H9 (cell line): ENCODE measurements around the gene NFU1. TPM values are rescaled to one million over a fixed set of nuclear protein-coding genes. Genes with fewer than 3 reads are reported as not detected.
A peak's percentile ranks its signal among the peaks of the same experiment; 100 is the strongest.
"Not testable (repeated sequence)": the region's sequence is repeated elsewhere in the genome, so short reads cannot be mapped to it uniquely, and the experiment has no call there.

Experiments used
- DNase-seq: peaks from one replicate; pipeline ENCODE4 v3.0.0-alpha.2; 2017
- H2AFZ ChIP-seq: one replicate; pipeline ENCODE4 v1.6.1; 2013; ENCODE audit warnings: mild to moderate bottlenecking, low read length, control low read depth, moderate library complexity
- H2AK5ac ChIP-seq: 2 replicates; pipeline ENCODE4 v1.6.1; 2013; ENCODE audit warnings: low read length, control low read depth, mixed read lengths; ENCODE audit not compliant: insufficient read length
- H2BK120ac ChIP-seq: one replicate; pipeline ENCODE4 v1.6.1; 2013; ENCODE audit warnings: low read depth, mild to moderate bottlenecking, low read length, control low read depth, inconsistent platforms; ENCODE audit not compliant: poor library complexity, severe bottlenecking
- H2BK12ac ChIP-seq: 2 replicates; pipeline ENCODE4 v1.6.1; 2013; ENCODE audit warnings: low read length, control low read depth, mixed read lengths, low read depth; ENCODE audit not compliant: insufficient read length
- H2BK15ac ChIP-seq: 2 replicates; pipeline ENCODE4 v1.6.1; 2013; ENCODE audit warnings: low read depth, low read length, control low read depth
- H2BK20ac ChIP-seq: one replicate; pipeline ENCODE4 v1.6.1; 2013; ENCODE audit warnings: low read depth, mild to moderate bottlenecking, low read length, control low read depth, inconsistent platforms; ENCODE audit not compliant: poor library complexity, severe bottlenecking
- H2BK5ac ChIP-seq: 2 replicates; pipeline ENCODE4 v1.6.1; 2013; ENCODE audit warnings: low read length, control low read depth, mixed read lengths; ENCODE audit not compliant: insufficient read length
- H3K14ac ChIP-seq: 2 replicates; pipeline ENCODE4 v1.6.1; 2013; ENCODE audit warnings: low read length, control low read depth; ENCODE audit not compliant: insufficient read depth
- H3K18ac ChIP-seq: 2 replicates; pipeline ENCODE4 v1.6.1; 2013; ENCODE audit warnings: low read depth, mild to moderate bottlenecking, mixed read lengths, low read length, control low read depth; ENCODE audit not compliant: insufficient read length
- H3K23ac ChIP-seq: 2 replicates; pipeline ENCODE4 v1.6.1; 2013; ENCODE audit warnings: low read length, control low read depth, mixed read lengths, low read depth; ENCODE audit not compliant: insufficient read length
- H3K23me2 ChIP-seq: 2 replicates; pipeline ENCODE4 v1.6.1; 2013; ENCODE audit warnings: low read depth, mild to moderate bottlenecking, mixed read lengths, low read length, control low read depth; ENCODE audit not compliant: insufficient read length, poor library complexity, severe bottlenecking
- H3K27ac ChIP-seq: 2 replicates; pipeline ENCODE4 v1.5.1; 2013; ENCODE audit warnings: low read length, control low read depth, mixed read lengths, low read depth; ENCODE audit not compliant: insufficient read length
- H3K27me3 ChIP-seq: 2 replicates; pipeline ENCODE4 v1.6.1; 2013; ENCODE audit warnings: low read length, control low read depth, inconsistent platforms; ENCODE audit not compliant: insufficient read depth
- H3K4ac ChIP-seq: 2 replicates; pipeline ENCODE4 v1.6.1; 2013; ENCODE audit warnings: low read depth, mild to moderate bottlenecking, control low read depth, inconsistent platforms, low read length, moderate library complexity
- H3K4me1 ChIP-seq: 2 replicates; pipeline ENCODE4 v1.6.1; 2013; ENCODE audit warnings: low read length, control low read depth, inconsistent platforms; ENCODE audit not compliant: insufficient read depth
- H3K4me2 ChIP-seq: 2 replicates; pipeline ENCODE4 v1.6.1; 2013; ENCODE audit warnings: low read length, control low read depth, mixed read lengths; ENCODE audit not compliant: insufficient read length, insufficient read depth
- H3K56ac ChIP-seq: 2 replicates; pipeline ENCODE4 v1.6.1; 2013; ENCODE audit warnings: low read depth, mild to moderate bottlenecking, mixed read lengths, low read length, control low read depth; ENCODE audit not compliant: insufficient read length
- H3K79me1 ChIP-seq: 2 replicates; pipeline ENCODE4 v1.6.1; 2013; ENCODE audit warnings: low read depth, mild to moderate bottlenecking, moderate library complexity, low read length, control low read depth, inconsistent platforms; ENCODE audit not compliant: insufficient read depth, poor library complexity, severe bottlenecking
- H3K79me2 ChIP-seq: 2 replicates; pipeline ENCODE4 v1.6.1; 2013; ENCODE audit warnings: low read length, control low read depth, inconsistent platforms; ENCODE audit not compliant: insufficient read depth
- H3K9ac ChIP-seq: 2 replicates; pipeline ENCODE4 v1.6.1; 2013; ENCODE audit warnings: low read length, control low read depth, mixed read lengths; ENCODE audit not compliant: insufficient read length; ENCODE audit errors: extremely low read depth
- H3K9me3 ChIP-seq: one replicate; pipeline ENCODE4 v1.6.1; 2013; ENCODE audit warnings: low read depth, low read length, inconsistent platforms; ENCODE audit not compliant: control insufficient read depth
- H3T11ph ChIP-seq: one replicate; pipeline ENCODE4 v1.6.1; 2013; ENCODE audit warnings: mild to moderate bottlenecking, low read length, control low read depth, inconsistent platforms
- H4K20me1 ChIP-seq: one replicate; pipeline ENCODE4 v1.6.1; 2013; ENCODE audit not compliant: control insufficient read depth, insufficient read length, insufficient read depth
- H4K5ac ChIP-seq: 2 replicates; pipeline ENCODE4 v1.6.1; 2013; ENCODE audit warnings: low read depth, mild to moderate bottlenecking, mixed read lengths, low read length, control low read depth; ENCODE audit not compliant: insufficient read length
- H4K8ac ChIP-seq: replicated peaks from 2 replicates; pipeline ENCODE4 v1.6.1; 2013; ENCODE audit warnings: low read length, control low read depth, mixed read lengths, low read depth; ENCODE audit not compliant: insufficient read length
- H4K91ac ChIP-seq: 2 replicates; pipeline ENCODE4 v1.6.1; 2013; ENCODE audit warnings: low read depth, mild to moderate bottlenecking, moderate library complexity, mixed read lengths, low read length, control low read depth; ENCODE audit not compliant: insufficient read length
- H3K27ac Mint-ChIP-seq, 3 experiments: 2 replicates in 2 of 3; 3 replicates in 1 of 3; pipeline ENCODE4 v1.8.0; 2020 to 2021; ENCODE audit warnings: mixed read lengths in 3 of 3, mild to moderate bottlenecking in 1 of 3, moderate library complexity in 1 of 3
- H3K27me3 Mint-ChIP-seq: 2 replicates; pipeline ENCODE4 v1.8.0; 2021; ENCODE audit warnings: low read depth, mild to moderate bottlenecking, moderate library complexity, mixed read lengths
- H3K36me3 Mint-ChIP-seq, 3 experiments: 2 replicates in 2 of 3; 3 replicates in 1 of 3; pipeline ENCODE4 v1.8.0; 2020 to 2021; ENCODE audit warnings: low read depth in 3 of 3, mixed read lengths in 3 of 3; ENCODE audit not compliant: insufficient read depth in 1 of 3
- H3K4me1 Mint-ChIP-seq, 2 experiments: 2 replicates each; pipeline ENCODE4 v1.8.0; 2020; ENCODE audit warnings: mixed read lengths in 2 of 2
- H3K4me3 Mint-ChIP-seq, 2 experiments: 2 replicates in 1 of 2; 3 replicates in 1 of 2; pipeline ENCODE4 v1.8.0; 2020 to 2021; ENCODE audit warnings: mild to moderate bottlenecking in 2 of 2, mixed read lengths in 2 of 2, moderate library complexity in 1 of 2
- H3K9me3 Mint-ChIP-seq, 2 experiments: 2 replicates in 1 of 2; 3 replicates in 1 of 2; pipeline ENCODE4 v1.8.0; 2020; ENCODE audit warnings: mild to moderate bottlenecking in 2 of 2, mixed read lengths in 2 of 2, moderate library complexity in 1 of 2
- CTCF ChIP-seq: fragments of 200-600 bp; sonication (generic); conservative IDR thresholded peaks from 3 replicates; pipeline ENCODE4 v1.8.0; 2021; ENCODE audit warnings: antibody characterized with exemption, mild to moderate bottlenecking
- WGBS: extraction: QIAGEN DNeasy Blood & Tissue Kit; methylation state at CpG from one replicate; pipeline ENCODE4 v1.1.7; 2013; ENCODE audit warnings: missing lambda C conversion rate, low lambda C conversion rate, mixed read lengths; ENCODE audit not compliant: insufficient read length; ENCODE audit errors: extremely low coverage; 5-methylcytosine and 5-hydroxymethylcytosine counted together
- total RNA-seq: library from RNA; stranded (reverse); gene quantifications from 2 replicates; pipeline ENCODE4 v1.2.1, GENCODE V29; 2021

The NFU1 gene
- total RNA-seq, 1 experiment from 2014 or later = 61.4 TPM

- H3K18ac ChIP-seq = no peak overlapping the region
- H3K4me3 Mint-ChIP-seq = no peak overlapping the region
- no peaks in the 10 kb centered on the region for H3K79me2 ChIP-seq
Observed at GRCh38 chr2:69356471-69356870, 80.8 kb downstream of the NFU1 start.

GRCh38 chr2:69354976-69355375 lies 82.3 kb downstream of the NFU1 start:
- not testable (repeated sequence) for H3K9me3 Mint-ChIP-seq, H3K27ac ChIP-seq, H3K27me3 ChIP-seq, H2AK5ac ChIP-seq, H3K4ac ChIP-seq, H4K5ac ChIP-seq, H2BK12ac ChIP-seq, H3K4me1 ChIP-seq, H3K4me2 ChIP-seq, H3T11ph ChIP-seq, H3K9ac ChIP-seq, H3K79me1 ChIP-seq, H3K18ac ChIP-seq, H3K23me2 ChIP-seq, H3K27me3 Mint-ChIP-seq, H4K8ac ChIP-seq, H3K79me2 ChIP-seq, H3K56ac ChIP-seq, H3K14ac ChIP-seq, H3K9me3 ChIP-seq, H3K4me3 Mint-ChIP-seq, DNase-seq, H2BK20ac ChIP-seq, H2BK120ac ChIP-seq, H2BK5ac ChIP-seq, H4K20me1 ChIP-seq, H3K23ac ChIP-seq, H2AFZ ChIP-seq, H2BK15ac ChIP-seq, H4K91ac ChIP-seq
- no CpG with 5 or more reads among the region's 3 CpGs for WGBS
- peaks cover 25 to 32% of the 10 kb centered on the region in 2 experiments for H3K4me1 Mint-ChIP-seq
- peaks cover 21 to 69% (median 56%) of the 10 kb centered on the region in 3 experiments for H3K36me3 Mint-ChIP-seq
- 0 out of 7 replicates have a peak overlapping the region, but pooled peaks of 1 of the 3 experiments have one; percentile 77 for H3K27ac Mint-ChIP-seq

More at GRCh38 chr2:69356471-69356870, 80.8 kb downstream of the NFU1 start:
- H2BK20ac ChIP-seq = no peak overlapping the region
- H3K56ac ChIP-seq = no peak overlapping the region
- no peaks in the 10 kb centered on the region for H3K23me2 ChIP-seq
- peaks cover 25 to 32% of the 10 kb centered on the region in 2 experiments for H3K4me1 Mint-ChIP-seq
- no peak overlapping the region for H3K4me2 ChIP-seq
- H3K27me3 Mint-ChIP-seq = no peaks in the 10 kb centered on the region
- H3K27me3 ChIP-seq = no peaks in the 10 kb centered on the region
- DNase-seq = no peak
- H2BK5ac ChIP-seq = no peak overlapping the region
- H3K9me3 Mint-ChIP-seq = no peaks in the 10 kb centered on the region
- no peak overlapping the region for H4K8ac ChIP-seq
- H3K79me1 ChIP-seq = no peaks in the 10 kb centered on the region
- no peak overlapping the region for H4K5ac ChIP-seq
- H3K36me3 Mint-ChIP-seq = peaks cover 29 to 75% (median 60%) of the 10 kb centered on the region in 3 experiments
- no peak overlapping the region for H2BK15ac ChIP-seq
- H3K4me1 ChIP-seq = peaks cover 4% of the 10 kb centered on the region; the same call in 1 of the 2 replicates
- no peaks in the 10 kb centered on the region for H4K20me1 ChIP-seq
- no peak overlapping the region for H3K4ac ChIP-seq
- no peak overlapping the region for H3K27ac ChIP-seq
- no peak overlapping the region for H2AK5ac ChIP-seq
- H4K91ac ChIP-seq = no peak overlapping the region
- no peak overlapping the region for H3T11ph ChIP-seq
- H2BK120ac ChIP-seq = no peak overlapping the region
- TF ChIP-seq CTCF = no peak
- no CpG with 5 or more reads among the region's 5 CpGs for WGBS
- no peak overlapping the region for H3K23ac ChIP-seq
- H3K9me3 ChIP-seq = no peaks in the 10 kb centered on the region
- no peak overlapping the region for H2BK12ac ChIP-seq
- H3K27ac Mint-ChIP-seq = peak overlapping the region in 2 of 3 experiments; percentile 32 to 84; a peak in 2 of 7 replicates
- H2AFZ ChIP-seq = no peak overlapping the region
- no peak overlapping the region for H3K14ac ChIP-seq
- H3K9ac ChIP-seq = no peak overlapping the region
